A549 (cell line): ENCODE results near the gene TMSB4X. TPM values are rescaled to one million over a fixed set of nuclear protein-coding genes. Genes with fewer than 3 reads are reported as not detected.
A peak's percentile ranks its signal among the peaks of the same experiment; 100 is the strongest.

Source experiments
- ATAC-seq, 2 experiments: fragments of 200-7000 bp in 1 of 2; fragments of >200 bp in 1 of 2; cut with Nextera tagmentation in 1 of 2; cut with Tn5 transposase in 1 of 2; 3 replicates each; pipeline versions ENCODE4 v1.8.0 to v1.9.1; 2018 to 2020; ENCODE audit warnings: mild to moderate bottlenecking in 1 of 2, moderate library complexity in 1 of 2
- CTCF ChIA-PET: fragments of 300-600 bp; sonication (Branson Sonifier 250); formaldehyde crosslinking; extraction: SDS; loops from one replicate; lab custom pipeline; 2021; ENCODE audit warnings: antibody characterized with exemption, inconsistent platforms; lab: Yijun Ruan, JAX
- POLR2A ChIA-PET: fragments of 350-600 bp; formaldehyde crosslinking; extraction: SDS; loops from one replicate; lab custom pipeline; 2021; ENCODE audit warnings: antibody characterized with exemption, inconsistent platforms; lab: Yijun Ruan, JAX
- DNase-seq, 2 experiments: peaks; one replicate each; pipeline versions ENCODE4 v3.0.0 to v3.0.0-alpha.2; 2011 to 2016; ENCODE audit warnings: low read depth in 1 of 2, low spot score in 1 of 2
- FAIRE-seq: peaks from 2 replicates; lab custom pipeline; 2011; peaks lifted over from hg19 to GRCh38; lab: Jason Lieb, UNC
- H3K27ac ChIP-seq, 2 experiments: fragments of >200 bp; sonication (Bioruptor Twin); formaldehyde crosslinking; 3 replicates each; pipeline ENCODE4 v1.5.1; 2016 to 2017
- H3K4me1 ChIP-seq: fragments of >200 bp; sonication (Bioruptor Twin); formaldehyde crosslinking; 3 replicates; pipeline ENCODE4 v1.6.1; 2016
- H3K4me2 ChIP-seq: fragments of >200 bp; sonication (Bioruptor Twin); formaldehyde crosslinking; 3 replicates; pipeline ENCODE4 v1.6.1; 2016
- H3K4me3 ChIP-seq: fragments of >200 bp; sonication (Bioruptor Twin); formaldehyde crosslinking; 3 replicates; pipeline ENCODE4 v1.5.1; 2016
- H3K9me3 ChIP-seq: fragments of >200 bp; sonication (Bioruptor Twin); formaldehyde crosslinking; 3 replicates; pipeline ENCODE4 v1.6.1; 2016
- CTCF ChIP-seq: fragments of >200 bp; sonication (Bioruptor Twin); formaldehyde crosslinking; IDR thresholded peaks from 3 replicates; pipeline ENCODE4 v1.5.1; 2016
- E2F6 ChIP-seq: IDR thresholded peaks from 2 replicates; pipeline ENCODE4 v1.6.1; 2012; ENCODE audit warnings: low read depth, borderline replicate concordance
- ELK1 ChIP-seq: fragments of 150-350 bp; IDR thresholded peaks from 2 replicates; pipeline ENCODE4 v1.6.1; 2014; ENCODE audit warnings: low read depth, mild to moderate bottlenecking, low read length
- EP300 ChIP-seq, 2 experiments: fragments of >200 bp; sonication (Bioruptor Twin); formaldehyde crosslinking; IDR thresholded peaks; 2 replicates in 1 of 2; 3 replicates in 1 of 2; pipeline ENCODE4 v1.6.1; 2016 to 2017
- HOXB5 ChIP-seq: fragments of 250-450 bp; sonication (Bioruptor Pico); IDR thresholded peaks from 2 replicates; pipeline ENCODE4 v1.5.0; 2020; ENCODE audit warnings: mild to moderate bottlenecking, moderate library complexity
- MAX ChIP-seq: IDR thresholded peaks from 2 replicates; pipeline ENCODE4 v1.6.1; 2012
- MYC ChIP-seq: IDR thresholded peaks from 2 replicates; pipeline ENCODE4 v1.6.1; 2012; ENCODE audit warnings: mild to moderate bottlenecking, inconsistent platforms, low read length, improper control_type of control experiment, borderline replicate concordance
- NFE2L2 ChIP-seq: fragments of 150-350 bp; conservative IDR thresholded peaks from 2 replicates; pipeline ENCODE4 v1.6.1; 2014; ENCODE audit warnings: low read length
- NR3C1 ChIP-seq: fragments of >200 bp; sonication (Bioruptor Twin); formaldehyde crosslinking; IDR thresholded peaks from 3 replicates; pipeline ENCODE4 v1.6.1; 2017
- POLR2AphosphoS2 ChIP-seq: conservative IDR thresholded peaks from 2 replicates; pipeline ENCODE4 v1.6.1; 2012; ENCODE audit warnings: low read length, improper control_type of control experiment, inconsistent platforms
- RAD21 ChIP-seq, 2 experiments: fragments of >200 bp in 1 of 2; sonication (Bioruptor Twin) in 1 of 2; formaldehyde crosslinking in 1 of 2; IDR thresholded peaks in 1 of 2; conservative IDR thresholded peaks in 1 of 2; 2 replicates in 1 of 2; 3 replicates in 1 of 2; pipeline ENCODE4 v1.6.1; 2012 to 2018; ENCODE audit warnings: inconsistent platforms in 1 of 2
- REST ChIP-seq: fragments of 200-600 bp; sonication (generic); IDR thresholded peaks from 2 replicates; pipeline ENCODE4 v1.6.1; 2016; ENCODE audit warnings: antibody characterized with exemption, mild to moderate bottlenecking, moderate library complexity
- SMC3 ChIP-seq: fragments of >200 bp; sonication (Bioruptor Twin); formaldehyde crosslinking; IDR thresholded peaks from 3 replicates; pipeline ENCODE4 v1.6.1; 2018; ENCODE audit warnings: inconsistent platforms
- USF2 ChIP-seq: fragments of 450-650 bp; IDR thresholded peaks from 2 replicates; pipeline ENCODE4 v1.6.1; 2014; ENCODE audit warnings: antibody characterized with exemption
- ZC3H11A ChIP-seq: fragments of 450-650 bp; IDR thresholded peaks from 2 replicates; pipeline ENCODE4 v1.6.1; 2014; ENCODE audit warnings: antibody characterized with exemption, mild to moderate bottlenecking
- ZFP36 ChIP-seq: fragments of 450-650 bp; IDR thresholded peaks from 2 replicates; pipeline ENCODE4 v1.6.1; 2014; ENCODE audit warnings: borderline replicate concordance; ENCODE audit not compliant: partially characterized antibody
- WGBS: methylation state at CpG from one replicate; pipeline ENCODE4 v1.1.6; 2017; ENCODE audit errors: missing lambda C conversion rate; 5-methylcytosine and 5-hydroxymethylcytosine counted together
- polyA plus RNA-seq, 4 experiments: library from polyadenylated mRNA; depleted of rRNA in 3 of 4; stranded (reverse); fragments of >200 nt; fragmentation: RNase III in 1 of 4; extraction: RNeasy Plus Mini Kit Qiagen cat#74134 plus additional on column Dnase treatment in 1 of 4; gene quantifications; 2 replicates in 3 of 4; 3 replicates in 1 of 4; pipeline ENCODE4 v1.2.3, GENCODE V29; 2011 to 2017

Gene TMSB4X
- polyA plus RNA-seq, 2 of the 4 experiments (the other 2 are of a cell fraction) = 3,130 to 7,447 TPM

- Histone ChIP-seq H3K4me3 (no peak overlapping the region), H3K27ac (0 out of 6 replicates have a peak overlapping the region, but pooled peaks of 1 of the 2 experiments have one; percentile 37), H3K4me2 (no peak overlapping the region), H3K9me3 (no peaks in the 10 kb centered on the region), H3K4me1 (peaks cover 17% of the 10 kb centered on the region)
- TF ChIP-seq E2F6 = no peak
- CTCF ChIA-PET = interaction anchor here (2.5 to 4.9 kb wide), 2 partner anchors 12 to 16 kb away, joined by 5 to 26 read pairs; partner anchors contain the start of gene TMSB4X
- WGBS = 90% methylated on average over 5 of the region's 5 CpGs
- FAIRE-seq (no peak), DNase-seq (no peak), ATAC-seq (no peak)
- POLR2A ChIA-PET = no interaction called here
Observed at GRCh38 chrX:12958059-12958458, 16.9 kb upstream of the TMSB4X start.

- Histone ChIP-seq H3K4me1 (peaks cover 17% of the 10 kb centered on the region), H3K4me3 (no peak overlapping the region), H3K9me3 (no peaks in the 10 kb centered on the region), H3K4me2 (no peak overlapping the region), H3K27ac (no peak overlapping the region)
- ATAC-seq (no peak), DNase-seq (no peak), FAIRE-seq (peak; percentile 32)
- POLR2A ChIA-PET = no interaction called here
- CTCF ChIA-PET = interaction anchor here (2.5 to 4.9 kb wide), 2 partner anchors 12 to 16 kb away, joined by 5 to 26 read pairs; partner anchors contain the start of gene TMSB4X
- WGBS = 92% methylated on average over 4 of the region's 4 CpGs
- TF ChIP-seq USF2 (no peak), ZFP36 (no peak), NR3C1 (no peak), HOXB5 (no peak), MAX (no peak), ZC3H11A (no peak), EP300 (IDR thresholded peaks at IDR 0.05) (no peak), CTCF (no peak), MYC (no peak), E2F6 (no peak), NFE2L2 (no peak), SMC3 (no peak)
Observed at GRCh38 chrX:12958461-12958860, 16.4 kb upstream of the TMSB4X start.

GRCh38 chrX:12961196-12961718, 13.7 kb upstream of the TMSB4X start:
- no peak overlapping the region for H3K4me3 ChIP-seq
- no peak for TF ChIP-seq POLR2AphosphoS2
- no peak for TF ChIP-seq MYC
- TF ChIP-seq ELK1 = no peak
- no peak for TF ChIP-seq MAX
- no peak for TF ChIP-seq NR3C1
- no peak for TF ChIP-seq REST
- TF ChIP-seq RAD21 (conservative IDR thresholded peaks at IDR 0.05 in 1 of 2, IDR thresholded peaks at IDR 0.05 in 1 of 2) = no peak
- ATAC-seq (no peak), FAIRE-seq (peak; percentile 77), DNase-seq (no peak)
- H3K27ac ChIP-seq = peak overlapping the region in 1 of 2 experiments; percentile 56; a peak in 2 of 6 replicates
- H3K4me2 ChIP-seq = no peak overlapping the region
- peaks cover 10% of the 10 kb centered on the region for H3K4me1 ChIP-seq
- H3K9me3 ChIP-seq = no peaks in the 10 kb centered on the region
- CTCF ChIA-PET = no interaction called here
- WGBS = 88% methylated on average over 2 of the region's 2 CpGs
- POLR2A ChIA-PET = no interaction called here
